ENCODE data around the gene CHST6. TPM values are rescaled to one million over a fixed set of nuclear protein-coding genes. Genes with fewer than 3 reads are reported as not detected.

The CHST6 gene
- total RNA-seq, 4 donors from 2014 or later = 0.06 to 0.36 (median 0.09) TPM; not detected in 1

DNA sequence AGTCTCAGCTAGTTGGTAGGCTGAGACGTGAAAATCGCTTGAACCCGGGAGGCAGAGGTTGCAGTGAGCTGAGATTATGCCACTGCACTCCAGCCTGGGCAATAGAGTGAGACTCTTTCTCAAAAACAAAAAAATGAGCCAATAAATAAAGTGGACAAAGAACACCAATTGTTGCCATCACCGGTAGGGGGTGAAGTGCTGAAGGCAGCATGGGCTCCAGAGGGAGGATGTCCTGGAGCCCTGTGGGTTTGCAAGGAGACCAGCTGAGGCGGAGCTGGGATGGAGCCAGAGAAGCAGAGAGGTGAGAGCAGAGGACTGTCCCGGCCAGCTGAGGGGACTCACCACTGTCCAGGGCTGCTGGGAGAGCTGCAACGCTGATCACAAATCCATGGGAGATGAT, 13.8 kb downstream of the CHST6 start:
- DNase-seq (ENCODE audit: low spot score) (no peak), ATAC-seq (ENCODE audit: low FRiP score) (no peak)
- TF ChIP-seq, protein P1, sequence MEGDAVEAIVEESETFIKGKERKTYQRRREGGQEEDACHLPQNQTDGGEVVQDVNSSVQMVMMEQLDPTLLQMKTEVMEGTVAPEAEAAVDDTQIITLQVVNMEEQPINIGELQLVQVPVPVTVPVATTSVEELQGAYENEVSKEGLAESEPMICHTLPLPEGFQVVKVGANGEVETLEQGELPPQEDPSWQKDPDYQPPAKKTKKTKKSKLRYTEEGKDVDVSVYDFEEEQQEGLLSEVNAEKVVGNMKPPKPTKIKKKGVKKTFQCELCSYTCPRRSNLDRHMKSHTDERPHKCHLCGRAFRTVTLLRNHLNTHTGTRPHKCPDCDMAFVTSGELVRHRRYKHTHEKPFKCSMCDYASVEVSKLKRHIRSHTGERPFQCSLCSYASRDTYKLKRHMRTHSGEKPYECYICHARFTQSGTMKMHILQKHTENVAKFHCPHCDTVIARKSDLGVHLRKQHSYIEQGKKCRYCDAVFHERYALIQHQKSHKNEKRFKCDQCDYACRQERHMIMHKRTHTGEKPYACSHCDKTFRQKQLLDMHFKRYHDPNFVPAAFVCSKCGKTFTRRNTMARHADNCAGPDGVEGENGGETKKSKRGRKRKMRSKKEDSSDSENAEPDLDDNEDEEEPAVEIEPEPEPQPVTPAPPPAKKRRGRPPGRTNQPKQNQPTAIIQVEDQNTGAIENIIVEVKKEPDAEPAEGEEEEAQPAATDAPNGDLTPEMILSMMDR (IDR thresholded peaks at IDR 0.05) = no peak

DNA sequence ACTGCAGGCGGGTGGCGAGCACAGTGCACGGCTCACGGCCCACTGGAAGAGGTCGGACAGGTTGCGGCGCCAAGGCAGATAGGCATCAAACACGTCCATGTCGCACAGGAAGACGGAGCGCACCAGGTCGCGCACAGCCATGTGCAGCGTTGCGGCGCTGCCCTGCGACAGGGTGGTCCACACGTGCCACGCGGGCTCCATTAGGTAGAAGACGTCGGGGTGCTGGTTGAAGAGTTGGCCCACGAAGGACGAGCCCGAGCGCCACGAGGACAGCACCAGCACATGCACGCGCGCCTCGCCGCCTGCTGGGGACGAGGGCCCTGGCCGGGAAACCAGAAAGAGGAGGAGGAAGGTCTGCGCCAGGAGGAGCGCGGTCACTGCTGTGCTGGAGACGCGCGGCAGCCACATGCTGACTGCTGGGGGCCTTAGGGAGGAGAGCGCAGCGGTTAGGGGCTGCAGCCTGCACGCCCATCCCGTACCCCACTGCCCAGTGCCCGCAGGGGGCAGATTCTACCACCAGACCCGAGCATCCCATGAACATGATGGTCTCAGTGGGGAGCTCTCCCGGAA, 15.7 kb downstream of the CHST6 start:
- TF ChIP-seq, protein P1 (IDR thresholded peaks at IDR 0.05) = no peak
- no peak for ATAC-seq (ENCODE audit: low FRiP score)
- DNase-seq (ENCODE audit: low spot score) = no peak

DNA sequence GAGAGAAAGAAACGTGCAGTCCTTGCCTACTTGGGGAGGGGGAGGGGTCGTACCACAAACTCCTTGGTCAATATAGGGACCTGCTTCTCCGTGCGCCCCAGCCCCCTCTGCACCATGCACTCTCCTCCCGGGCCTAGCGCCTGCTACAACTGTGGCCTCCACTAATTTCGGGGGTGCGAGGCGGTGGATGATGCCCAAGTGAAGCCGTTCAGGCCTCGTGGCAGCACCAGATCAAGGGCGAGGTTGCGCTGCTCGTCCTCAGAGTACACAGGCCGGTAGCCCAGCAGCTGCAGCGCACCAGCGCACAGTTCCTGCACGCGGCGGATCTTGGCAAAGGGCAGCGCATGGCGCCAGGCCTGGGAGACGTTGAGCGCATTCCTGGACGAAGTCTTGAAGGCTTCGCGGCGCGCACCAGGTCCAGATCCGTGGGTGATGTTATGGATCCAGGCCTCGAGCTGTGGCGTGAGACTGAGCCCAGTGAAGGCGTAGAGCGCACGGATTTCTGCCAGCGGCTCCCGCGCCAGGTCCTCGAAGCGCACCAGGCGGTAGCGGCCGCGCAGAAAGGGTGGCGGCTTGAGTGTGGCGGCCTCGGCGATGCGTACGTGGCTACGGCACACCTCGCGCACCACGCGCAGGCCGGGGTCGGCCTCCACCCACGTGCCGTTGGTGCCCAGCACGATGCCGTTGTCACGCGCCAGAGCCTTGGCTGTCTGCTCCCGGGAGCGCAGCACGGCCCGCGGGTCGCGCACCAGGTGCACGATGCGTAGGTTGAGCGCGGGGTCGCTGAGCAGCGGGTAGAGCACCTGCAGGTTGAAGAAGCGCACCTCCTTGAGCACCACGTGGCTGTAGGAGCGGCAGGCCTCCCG, 16.5 kb downstream of the CHST6 start:
- TF ChIP-seq, protein P1 (IDR thresholded peaks at IDR 0.05) = no peak
- ATAC-seq (ENCODE audit: low FRiP score) (no peak), DNase-seq (ENCODE audit: low spot score) (no peak)

DNA sequence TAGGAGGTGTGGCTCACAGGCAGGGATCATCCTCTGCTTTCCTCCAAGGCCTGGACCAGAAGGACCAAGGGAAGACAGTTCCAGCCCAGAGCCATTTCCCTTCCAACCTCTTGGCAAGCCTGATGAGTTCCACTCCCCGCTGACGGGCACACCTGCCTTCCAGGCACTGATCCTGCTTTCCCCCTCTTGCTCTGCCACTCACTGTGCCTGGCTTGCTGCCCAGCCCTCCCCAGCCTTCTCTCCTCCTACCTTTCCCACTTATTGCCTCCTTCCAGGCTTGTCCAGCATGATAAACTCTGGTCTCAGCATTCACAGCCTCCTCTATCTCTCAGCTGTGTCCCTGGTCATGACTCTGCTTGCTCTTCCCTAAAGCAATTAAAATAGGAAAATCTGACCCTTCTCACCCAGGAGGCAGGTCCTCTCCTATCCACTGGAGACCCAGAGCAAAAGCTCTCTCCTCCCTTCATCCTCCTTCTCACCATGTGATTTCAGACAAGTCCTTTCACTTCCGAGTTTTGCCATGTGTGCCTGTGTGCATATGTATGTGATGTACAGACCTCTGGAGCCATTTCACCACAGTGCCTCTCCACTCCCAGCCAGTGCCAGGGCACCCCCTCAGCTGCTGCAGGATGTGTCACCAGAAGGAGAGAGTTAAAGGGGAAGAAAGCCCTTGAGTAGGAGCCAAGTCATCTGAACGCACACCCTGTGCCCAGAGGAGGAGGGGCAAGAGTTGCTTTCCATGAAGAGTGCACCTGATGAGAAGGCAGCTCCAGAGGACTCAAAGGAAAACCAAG, 17.4 kb downstream of the CHST6 start:
- DNase-seq (ENCODE audit: low spot score) (no peak), ATAC-seq (ENCODE audit: low FRiP score) (no peak)

DNA sequence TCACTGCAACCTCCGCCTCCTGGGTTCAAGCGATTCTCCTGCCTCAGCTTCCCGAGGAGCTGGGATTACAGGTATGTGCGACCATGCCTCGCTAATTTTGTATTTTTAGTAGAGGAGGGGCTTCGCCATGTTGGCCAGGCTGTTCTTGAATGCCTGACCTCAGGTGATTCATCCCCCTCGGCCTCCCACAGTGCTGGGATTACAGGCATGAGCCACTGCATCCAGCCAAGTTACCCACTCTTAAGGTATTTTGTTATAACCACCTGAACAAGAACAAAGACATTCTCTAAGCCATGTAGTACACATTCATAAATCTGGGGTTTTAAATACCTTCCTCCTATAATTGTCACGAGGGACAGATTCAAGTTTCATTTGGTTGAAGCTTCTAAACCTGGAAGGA, 18.4 kb downstream of the CHST6 start:
- ATAC-seq (ENCODE audit: low FRiP score) = no peak
- TF ChIP-seq, protein P1 (IDR thresholded peaks at IDR 0.05) = no peak
- DNase-seq (ENCODE audit: low spot score) = no peak

More for the DNA sequence above, 17.4 kb downstream of the CHST6 start:
- TF ChIP-seq, protein P1 (IDR thresholded peaks at IDR 0.05) = no peak

DNA sequence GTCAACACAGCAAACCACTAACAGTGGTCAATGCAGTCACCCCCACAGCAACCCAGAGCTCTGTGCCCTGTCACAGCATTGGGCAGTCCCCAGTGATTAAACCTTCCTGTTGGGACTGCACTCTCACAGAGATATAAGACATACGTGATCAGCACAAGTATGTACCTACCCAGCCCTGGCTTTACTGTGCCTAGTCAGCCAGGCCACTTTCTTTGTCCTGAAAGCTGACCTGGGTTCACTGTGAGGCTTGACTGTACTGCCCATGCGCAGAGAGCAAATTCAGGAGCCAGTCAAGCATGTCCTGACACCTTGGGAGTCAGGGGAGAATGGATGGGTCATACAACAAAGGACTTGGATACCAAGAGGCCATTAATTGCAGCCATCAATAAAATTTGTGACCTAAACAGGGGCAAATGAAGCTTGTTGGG, 19.8 kb downstream of the CHST6 start:
- TF ChIP-seq, protein P1 (IDR thresholded peaks at IDR 0.05) = no peak
- no peak for DNase-seq (ENCODE audit: low spot score)
- ATAC-seq (ENCODE audit: low FRiP score) = no peak
